GM18502 (cell line): ENCODE data around the gene RAVER1.
"Not testable (repeated sequence)": the region's sequence is repeated elsewhere in the genome, so short reads cannot be mapped to it uniquely, and the experiment has no call there.

Experiments used
- ATAC-seq: cut with Tn5 transposase; IDR thresholded peaks from one replicate; pipeline ENCODE4 v1.9.1; 2021; ENCODE audit warnings: mild to moderate bottlenecking; ENCODE audit not compliant: unreplicated experiment, poor library complexity

The RAVER1 gene

DNA sequence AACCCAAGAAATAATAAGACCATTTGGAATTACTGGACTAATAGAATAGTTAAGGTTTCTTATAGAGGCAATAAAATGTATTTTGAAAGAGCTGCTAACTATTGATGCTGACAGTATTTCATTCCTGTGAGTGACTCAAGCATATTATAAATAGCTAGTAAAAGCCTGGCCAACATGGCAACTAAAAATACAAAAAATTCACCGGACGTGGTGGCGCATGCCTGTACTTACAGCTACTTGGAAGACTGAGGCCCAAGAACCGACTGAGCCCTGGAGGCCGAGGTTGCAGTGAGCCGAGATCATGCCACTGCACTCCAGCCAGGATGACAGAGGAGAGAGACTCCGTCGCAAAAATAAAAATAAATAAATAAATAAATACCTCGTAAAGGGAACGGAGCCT, 11.5 kb upstream of the RAVER1 start:
- ATAC-seq: no peak

DNA sequence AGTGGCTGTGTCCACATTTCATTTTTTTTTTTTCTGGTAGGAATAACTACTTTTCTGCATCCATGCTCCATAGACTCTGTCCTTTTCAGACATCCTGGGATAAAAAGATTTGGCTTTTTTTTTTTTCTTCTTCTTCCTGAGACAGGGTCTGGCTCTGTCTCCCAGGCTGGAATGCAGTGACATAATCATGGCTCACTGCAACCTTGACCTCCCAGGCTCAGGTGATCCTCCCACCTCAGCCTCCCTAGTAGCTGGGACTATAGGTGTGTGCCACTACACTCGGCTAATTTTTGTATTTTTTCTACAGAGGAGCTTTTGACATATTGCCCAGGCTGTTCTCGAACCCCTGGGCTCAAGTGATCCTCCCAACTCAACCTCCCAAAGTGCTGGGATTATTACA, 10.2 kb upstream of the RAVER1 start:
- no peak for ATAC-seq

DNA sequence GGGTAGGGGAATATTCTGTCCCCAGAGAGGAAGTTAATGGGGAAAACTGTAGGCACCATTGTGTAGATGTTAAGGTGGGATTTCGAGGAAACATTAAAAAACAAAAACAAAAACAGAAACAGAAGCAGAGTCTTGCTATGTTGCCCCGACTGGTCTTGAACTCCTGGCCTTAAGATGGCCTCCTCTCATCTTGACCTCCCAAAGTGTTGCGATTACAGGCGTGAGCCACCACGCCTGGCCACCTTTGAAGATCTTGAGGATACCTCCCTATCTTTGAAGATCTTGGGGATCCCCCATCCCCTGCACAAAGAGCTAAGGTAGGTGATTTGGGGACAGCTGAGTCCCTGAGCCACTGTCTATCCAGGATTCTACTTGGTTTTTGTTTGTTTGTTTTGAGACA, 6.6 kb upstream of the RAVER1 start:
- no peak for ATAC-seq

GRCh38 chr19:10339380-10339960, 6.1 kb upstream of the RAVER1 start, which contains the start of gene ICAM3:
ICAM3 (minus strand) TSS chr19:10339624; CDS start chr19:10339614, 10 bp downstream.
- ATAC-seq: peak; percentile 56

GRCh38 chr19:10338940-10339339, 5.6 kb upstream of the RAVER1 start:
- ATAC-seq: peak; percentile 10

- not testable (repeated sequence) for ATAC-seq
Observed at GRCh38 chr19:10336725-10337124, 3.4 kb upstream of the RAVER1 start.

- no peak for ATAC-seq
Observed at GRCh38 chr19:10335352-10335985, 2.1 kb upstream of the RAVER1 start.

DNA sequence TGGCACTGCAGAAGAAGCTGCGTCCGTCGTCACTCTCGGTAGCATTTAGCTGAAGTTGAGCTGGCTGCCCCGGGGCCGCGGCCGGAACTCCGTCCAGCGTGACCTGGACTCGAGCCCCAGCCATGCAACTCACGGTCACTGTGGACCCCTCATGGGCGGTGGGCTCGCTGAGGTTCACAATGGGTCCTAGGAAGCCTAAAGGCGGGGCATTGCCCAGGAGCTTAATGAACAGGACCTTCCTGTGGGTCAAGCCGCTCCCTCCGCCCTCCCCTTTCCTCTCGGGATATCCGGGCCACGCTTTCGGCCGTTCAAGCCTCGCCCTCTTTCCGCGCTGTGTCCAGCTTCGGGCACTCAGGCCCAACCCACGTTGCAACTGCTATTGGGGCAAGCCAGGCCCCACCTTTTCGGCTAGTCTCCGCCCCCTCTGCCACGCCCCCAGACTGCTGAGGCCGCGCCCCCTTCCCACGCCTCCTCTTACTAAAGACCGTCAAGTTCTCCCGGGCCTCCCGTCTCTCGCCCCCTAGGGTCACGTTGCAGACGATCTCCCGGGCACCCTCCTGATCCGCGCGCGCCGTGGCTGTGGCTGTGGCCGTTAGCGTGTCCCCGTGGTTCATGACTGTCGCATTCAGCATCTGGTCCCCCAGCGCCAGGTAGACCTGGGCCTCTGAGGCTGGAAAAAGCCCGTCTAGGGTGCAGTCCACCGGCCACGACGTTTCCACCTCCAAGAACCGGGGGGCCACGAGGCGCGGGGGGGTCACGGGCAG, 1.4 kb upstream of the RAVER1 start:
- no peak for ATAC-seq

- peak; percentile 21 for ATAC-seq
Observed at GRCh38 chr19:10333758-10334587, 644 bp upstream of the RAVER1 start.

- no peak for ATAC-seq
Observed at GRCh38 chr19:10332158-10332964, 968 bp downstream of the RAVER1 start.

- ATAC-seq: no peak
Observed at GRCh38 chr19:10329555-10329954, 3.8 kb downstream of the RAVER1 start.

- no peak for ATAC-seq
Observed at GRCh38 chr19:10328558-10329429, 4.5 kb downstream of the RAVER1 start.

DNA sequence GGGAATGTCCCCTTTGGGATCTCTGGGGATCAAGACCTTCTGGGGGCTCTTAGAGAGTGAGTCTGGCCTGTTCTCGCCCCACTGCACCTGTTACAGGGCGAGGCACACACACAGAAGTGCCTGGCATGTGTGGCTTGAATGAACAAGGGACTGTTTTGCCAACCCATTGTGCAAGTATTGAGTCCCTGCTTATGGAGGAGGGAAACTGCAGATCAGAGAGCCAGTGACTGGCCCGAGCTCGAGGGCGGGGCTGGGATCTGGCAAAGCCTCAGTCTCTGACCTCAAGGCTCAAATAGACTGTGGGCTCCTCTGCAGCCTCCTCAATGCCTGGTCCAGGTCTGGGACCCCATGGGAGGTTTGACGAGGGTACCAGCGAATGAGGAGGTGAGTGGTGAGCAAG, 5.5 kb downstream of the RAVER1 start:
- ATAC-seq: no peak

- no peak for ATAC-seq
Observed at GRCh38 chr19:10325732-10326131, 7.6 kb downstream of the RAVER1 start.

GRCh38 chr19:10321874-10322835, 11.2 kb downstream of the RAVER1 start:
- ATAC-seq: no peak

- ATAC-seq: no peak
Observed at GRCh38 chr19:10321417-10321797, 11.9 kb downstream of the RAVER1 start.

- ATAC-seq: no peak
Observed at GRCh38 chr19:10320602-10321416, 12.5 kb downstream of the RAVER1 start.
